ENCODE data around the gene TSFM. TPM values are rescaled to one million over a fixed set of nuclear protein-coding genes. Genes with fewer than 3 reads are reported as not detected.

The TSFM gene
- total and polyA plus RNA-seq, 9 of the 15 experiments (the other 6 are each of a cell fraction or from before 2014, with no cell fraction given) = 44.6 to 198 (median 60.2) TPM

GRCh38 chr12:57823131-57823907, 40.7 kb downstream of the TSFM start:
- WGBS (ENCODE audit: insufficient coverage, low coverage, missing lambda C conversion rate) = 93% methylated on average over 17 of the region's 17 CpGs
- Histone ChIP-seq H3K4me1 (replicated peaks in 1 of 2; ENCODE audit: control insufficient read depth in 2 of 2, insufficient read depth in 2 of 2, low read length in 2 of 2) (no peaks in the 10 kb centered on the region), H3K27me3 (ENCODE audit: control insufficient read depth in 2 of 2, insufficient read depth in 2 of 2, low read length in 2 of 2) (no peaks in the 10 kb centered on the region), H4K20me1 (replicated peaks; ENCODE audit: control insufficient read depth, insufficient read depth, low read length) (peaks cover 13% of the 10 kb centered on the region), H3K27ac (ENCODE audit: extremely low read depth, low read depth, low read length) (no peak overlapping the region), H3K9me1 (ENCODE audit: control insufficient read depth, insufficient read depth, low read length) (no peaks in the 10 kb centered on the region), H3K9me3 (replicated peaks; ENCODE audit: control insufficient read depth, insufficient read depth, low read depth, low read length) (no peaks in the 10 kb centered on the region), H3K36me3 (ENCODE audit: control insufficient read depth, insufficient read depth, low read length) (peaks cover 69% of the 10 kb centered on the region), H3K79me2 (ENCODE audit: control insufficient read depth, insufficient read depth, low read length) (no peaks in the 10 kb centered on the region; the same call in 2 of the 3 replicates), H3K4me2 (ENCODE audit: insufficient read depth, low read length) (no peak overlapping the region), H3K4me3 (no peak overlapping the region), H2AFZ (ENCODE audit: low read depth, low read length) (no peak overlapping the region), H3K9ac (ENCODE audit: insufficient read depth in 1 of 2, low read depth in 2 of 2, low read length in 2 of 2) (no peak overlapping the region)
- FAIRE-seq = peak; percentile 78
- in situ Hi-C loops (cut with MboI) = no loop called here
- ChIA-PET CTCF (ENCODE audit: low intra/inter-chr PET ratio) (no interaction called here), POLR2A (interaction anchor here (0.6 to 1.3 kb wide), 9 partner anchors 8 to 132 kb away, joined by 3 to 11 read pairs (median 3); no protein-coding TSS in a partner anchor)
- ATAC-seq = no peak
- DNase-seq (ENCODE audit: extremely low read depth in 1 of 4, low spot score in 3 of 4) = no peak
- BruUV-seq (replicated peaks) = no TSS peak
- TF ChIP-seq THAP12 (CRISPR knock-in tag; IDR thresholded peaks at IDR 0.05) (no peak), ZNF780A (CRISPR knock-in tag; IDR thresholded peaks at IDR 0.05) (no peak), CBFA2T2 (conservative IDR thresholded peaks at IDR 0.05) (no peak), POLR2G (IDR thresholded peaks at IDR 0.05; ENCODE audit: low read depth, low read length) (peak; percentile 15; the same call in 1 of the 2 replicates), RHOXF2B (CRISPR knock-in tag; conservative IDR thresholded peaks at IDR 0.05) (no peak), SMARCC2 (IDR thresholded peaks at IDR 0.05; ENCODE audit: low read depth) (no peak)
- intact Hi-C loops (cut with micrococcal nuclease) = no loop called here

Data from K562 (cell line).